ENCODE data around the gene CEP131.

The CEP131 gene

GRCh38 chr17:81165246-81166032 lies 57.3 kb downstream of the CEP131 start, which contains the start of gene PVALEF:
PVALEF (plus strand) TSS chr17:81165507; CDS start chr17:81181227, 15,720 bp downstream.
- no peaks in the 10 kb centered on the region for H3K36me3 Mint-ChIP-seq
- H3K4me3 Mint-ChIP-seq, result peak within 1 kb of the TSS; percentile 59
- no peaks in the 10 kb centered on the region for H3K9me3 Mint-ChIP-seq
- peaks cover 15% of the 10 kb centered on the region for H3K4me1 Mint-ChIP-seq
- no peak within 1 kb of the TSS for H3K27ac Mint-ChIP-seq
- peaks cover 1% of the 10 kb centered on the region for H3K27me3 Mint-ChIP-seq

DNA sequence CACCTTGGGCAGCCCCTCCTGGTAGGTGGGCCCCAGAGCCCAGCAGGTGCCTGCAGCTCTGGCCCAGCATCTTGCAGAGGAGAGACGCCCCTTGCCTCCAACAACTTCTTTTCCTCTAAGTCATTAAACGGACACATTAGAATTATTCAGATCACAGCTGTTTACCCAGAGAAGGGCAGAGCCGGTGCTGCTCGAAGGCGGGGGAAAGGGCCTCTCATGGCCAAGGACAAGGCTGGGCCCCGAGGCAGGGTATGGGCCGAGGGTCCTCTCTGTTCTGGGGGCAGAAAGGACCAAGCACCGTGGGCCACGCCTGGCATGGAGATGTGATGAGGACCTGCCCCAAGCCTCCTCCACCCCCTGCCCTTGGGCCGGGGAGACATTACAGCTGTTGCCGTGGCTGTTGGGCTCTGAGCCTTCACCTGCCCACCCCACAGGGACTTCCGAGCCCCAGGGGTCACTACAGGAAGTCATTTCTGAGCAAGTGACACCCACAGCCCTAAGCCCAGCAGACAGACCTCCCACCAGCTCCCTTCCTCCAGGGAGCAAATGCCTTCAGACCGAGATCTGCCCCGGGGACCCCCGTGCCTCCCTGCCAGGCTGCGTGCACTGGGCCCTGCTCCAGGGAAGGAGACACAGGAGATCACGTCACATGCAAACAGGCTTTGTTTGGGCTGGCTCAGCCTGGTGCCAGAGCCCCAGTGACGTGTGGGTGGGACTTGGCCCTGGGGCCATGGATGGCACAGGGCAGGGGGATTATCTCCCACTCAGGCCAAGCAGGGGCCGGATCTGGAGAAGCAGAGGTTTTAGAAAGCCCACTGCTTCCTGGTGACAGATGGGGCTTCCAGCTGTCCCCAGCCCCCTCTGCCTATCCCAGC lies 58.2 kb downstream of the CEP131 start:
- Mint-ChIP-seq H3K4me1 (peaks cover 15% of the 10 kb centered on the region), H3K4me3 (peak overlapping the region; percentile 59), H3K27ac (no peak overlapping the region)

DNA sequence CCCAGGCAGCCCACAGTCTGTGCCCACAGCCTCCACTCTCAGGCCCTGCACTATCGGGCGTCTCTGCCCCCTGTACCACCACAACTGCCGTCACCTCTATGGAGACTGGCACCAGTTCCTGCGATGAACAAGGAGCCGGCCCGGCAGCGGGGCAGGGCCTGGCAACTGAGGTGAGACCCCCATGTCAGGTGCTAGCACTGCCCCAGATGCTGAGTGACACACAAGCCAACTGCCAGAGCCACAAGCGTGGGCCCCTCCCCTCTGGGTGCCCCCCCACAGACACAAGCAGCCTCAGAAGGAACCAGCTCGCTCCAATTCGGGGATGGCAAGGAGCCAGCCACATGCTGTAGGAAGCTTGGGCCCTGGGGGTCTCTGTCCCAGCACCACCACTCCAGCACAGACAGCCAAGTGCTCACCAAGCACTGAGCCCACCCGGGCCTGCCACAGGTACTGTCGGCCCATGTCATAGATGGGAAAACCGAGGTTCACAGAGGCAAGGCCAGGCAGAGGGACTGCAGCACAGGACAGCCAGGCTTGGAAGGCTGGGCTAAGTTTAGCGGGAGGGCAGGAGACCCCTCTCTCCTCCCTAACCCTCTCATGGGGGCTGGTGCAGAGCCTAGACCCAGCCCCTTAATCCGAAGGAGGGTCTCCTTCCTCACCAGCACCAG lies 58.9 kb downstream of the CEP131 start:
- no peaks in the 10 kb centered on the region for H3K36me3 Mint-ChIP-seq
- no peak overlapping the region for H3K4me3 Mint-ChIP-seq
- H3K9me3 Mint-ChIP-seq, result no peaks in the 10 kb centered on the region
- no peak overlapping the region for H3K27ac Mint-ChIP-seq
- H3K27me3 Mint-ChIP-seq, result peaks cover 1% of the 10 kb centered on the region
- H3K4me1 Mint-ChIP-seq, result peaks cover 15% of the 10 kb centered on the region

More for the DNA sequence above, 58.2 kb downstream of the CEP131 start:
- Mint-ChIP-seq H3K27me3 (peaks cover 1% of the 10 kb centered on the region), H3K9me3 (no peaks in the 10 kb centered on the region), H3K36me3 (no peaks in the 10 kb centered on the region)

DNA sequence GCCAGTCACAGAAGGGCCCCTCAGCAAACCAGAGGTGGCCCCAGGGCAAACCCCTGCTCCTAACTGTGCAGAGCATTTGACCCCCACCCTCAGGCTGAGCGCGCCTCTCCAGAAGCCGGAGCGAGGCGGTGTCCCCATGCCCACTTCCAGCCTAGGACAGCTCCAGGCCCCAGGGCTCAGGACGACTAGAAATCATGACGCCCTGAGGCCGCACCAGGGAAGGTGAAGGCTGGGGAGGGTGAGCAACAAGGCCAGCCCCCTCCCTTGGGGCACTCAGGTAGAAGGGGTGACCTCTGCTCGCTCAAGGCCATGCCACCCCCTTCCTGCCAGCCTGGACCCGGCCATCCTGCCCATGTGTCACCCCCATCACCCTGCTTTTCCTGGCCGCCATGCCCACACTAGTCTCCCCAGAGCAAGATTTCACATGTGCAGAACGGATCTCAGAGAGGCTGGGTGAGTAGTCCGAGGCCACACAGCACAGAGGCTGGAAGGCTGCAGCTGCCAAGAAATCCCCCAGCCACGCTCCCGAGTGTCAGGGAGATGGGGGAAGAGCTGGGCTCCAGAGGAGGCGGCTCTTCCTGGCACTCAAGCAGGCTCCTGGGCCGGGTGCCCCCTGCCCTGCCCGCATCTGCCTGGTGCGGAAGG lies 59.6 kb downstream of the CEP131 start:
- no peaks in the 10 kb centered on the region for H3K36me3 Mint-ChIP-seq
- peaks cover 15% of the 10 kb centered on the region for H3K4me1 Mint-ChIP-seq
- H3K9me3 Mint-ChIP-seq, result no peaks in the 10 kb centered on the region
- H3K27ac Mint-ChIP-seq, result no peak overlapping the region
- H3K27me3 Mint-ChIP-seq, result peaks cover 1% of the 10 kb centered on the region
- H3K4me3 Mint-ChIP-seq, result no peak overlapping the region

GRCh38 chr17:81162491-81162890 lies 60.3 kb downstream of the CEP131 start:
- peaks cover 15% of the 10 kb centered on the region for H3K4me1 Mint-ChIP-seq
- no peak overlapping the region for H3K27ac Mint-ChIP-seq
- no peaks in the 10 kb centered on the region for H3K9me3 Mint-ChIP-seq
- peaks cover 1% of the 10 kb centered on the region for H3K27me3 Mint-ChIP-seq
- H3K36me3 Mint-ChIP-seq, result no peaks in the 10 kb centered on the region
- H3K4me3 Mint-ChIP-seq, result no peak overlapping the region

GRCh38 chr17:81161972-81162371 lies 60.8 kb downstream of the CEP131 start:
- Mint-ChIP-seq H3K4me1 (peaks cover 11% of the 10 kb centered on the region), H3K4me3 (no peak overlapping the region), H3K27me3 (no peaks in the 10 kb centered on the region), H3K9me3 (no peaks in the 10 kb centered on the region), H3K36me3 (no peaks in the 10 kb centered on the region), H3K27ac (no peak overlapping the region)

GRCh38 chr17:81161536-81161935 lies 61.2 kb downstream of the CEP131 start:
- no peaks in the 10 kb centered on the region for H3K36me3 Mint-ChIP-seq
- H3K27ac Mint-ChIP-seq, result peak overlapping the region; percentile 77
- no peaks in the 10 kb centered on the region for H3K9me3 Mint-ChIP-seq
- H3K27me3 Mint-ChIP-seq, result no peaks in the 10 kb centered on the region
- H3K4me3 Mint-ChIP-seq, result no peak overlapping the region
- peaks cover 11% of the 10 kb centered on the region for H3K4me1 Mint-ChIP-seq

DNA sequence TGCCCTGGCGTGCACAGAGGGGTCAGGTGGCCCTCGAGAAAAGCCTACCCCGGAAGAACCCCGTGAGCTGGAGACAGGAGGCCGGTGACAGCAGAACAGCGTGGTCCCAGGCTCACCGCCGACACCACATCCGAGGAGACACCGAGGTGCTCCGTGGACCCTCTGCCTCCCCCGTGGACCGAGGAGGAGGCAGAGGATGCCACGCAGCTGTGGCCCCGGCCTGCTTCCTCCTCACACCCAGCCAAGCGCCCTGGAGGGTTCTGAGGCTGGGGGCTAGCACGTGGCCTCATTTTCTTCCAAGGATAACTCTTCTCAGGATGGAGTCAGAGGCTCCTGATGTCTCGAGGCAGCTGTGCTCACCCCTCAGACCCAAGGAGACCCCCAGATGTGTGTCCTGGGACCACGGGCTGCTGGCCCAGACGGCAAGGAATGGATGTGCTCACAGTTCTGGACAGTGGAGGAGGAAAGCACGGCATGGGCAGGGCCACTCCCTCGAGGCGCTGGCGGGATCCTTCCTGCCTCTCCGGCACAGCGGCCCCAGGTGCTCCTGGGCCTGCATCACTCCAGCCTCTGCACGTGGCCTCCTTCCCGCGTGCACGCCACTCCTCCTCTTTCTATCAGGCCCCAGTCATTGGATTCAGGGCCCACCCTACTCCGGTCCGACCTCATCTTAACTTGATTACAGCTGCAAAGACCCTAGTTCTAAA lies 61.9 kb downstream of the CEP131 start:
- H3K27me3 Mint-ChIP-seq, result no peaks in the 10 kb centered on the region
- peak overlapping the region; percentile 77 for H3K27ac Mint-ChIP-seq
- H3K4me3 Mint-ChIP-seq, result peak overlapping the region; percentile 74
- no peaks in the 10 kb centered on the region for H3K36me3 Mint-ChIP-seq
- H3K4me1 Mint-ChIP-seq, result peaks cover 11% of the 10 kb centered on the region
- no peaks in the 10 kb centered on the region for H3K9me3 Mint-ChIP-seq

GRCh38 chr17:81160306-81160705 lies 62.5 kb downstream of the CEP131 start:
- Mint-ChIP-seq H3K9me3 (no peaks in the 10 kb centered on the region), H3K36me3 (no peaks in the 10 kb centered on the region), H3K4me3 (peak overlapping the region; percentile 74), H3K4me1 (peaks cover 11% of the 10 kb centered on the region), H3K27me3 (no peaks in the 10 kb centered on the region), H3K27ac (no peak overlapping the region)

GRCh38 chr17:81159611-81160265 lies 63.0 kb downstream of the CEP131 start:
- Mint-ChIP-seq H3K9me3 (no peaks in the 10 kb centered on the region), H3K4me3 (no peak overlapping the region), H3K36me3 (no peaks in the 10 kb centered on the region), H3K4me1 (peaks cover 11% of the 10 kb centered on the region), H3K27ac (no peak overlapping the region), H3K27me3 (no peaks in the 10 kb centered on the region)

- Mint-ChIP-seq H3K9me3 (no peaks in the 10 kb centered on the region), H3K27me3 (no peaks in the 10 kb centered on the region), H3K27ac (no peak overlapping the region), H3K36me3 (no peaks in the 10 kb centered on the region), H3K4me1 (peaks cover 7% of the 10 kb centered on the region), H3K4me3 (no peak overlapping the region)
Measured at GRCh38 chr17:81158688-81159590, 63.8 kb downstream of the CEP131 start.

DNA sequence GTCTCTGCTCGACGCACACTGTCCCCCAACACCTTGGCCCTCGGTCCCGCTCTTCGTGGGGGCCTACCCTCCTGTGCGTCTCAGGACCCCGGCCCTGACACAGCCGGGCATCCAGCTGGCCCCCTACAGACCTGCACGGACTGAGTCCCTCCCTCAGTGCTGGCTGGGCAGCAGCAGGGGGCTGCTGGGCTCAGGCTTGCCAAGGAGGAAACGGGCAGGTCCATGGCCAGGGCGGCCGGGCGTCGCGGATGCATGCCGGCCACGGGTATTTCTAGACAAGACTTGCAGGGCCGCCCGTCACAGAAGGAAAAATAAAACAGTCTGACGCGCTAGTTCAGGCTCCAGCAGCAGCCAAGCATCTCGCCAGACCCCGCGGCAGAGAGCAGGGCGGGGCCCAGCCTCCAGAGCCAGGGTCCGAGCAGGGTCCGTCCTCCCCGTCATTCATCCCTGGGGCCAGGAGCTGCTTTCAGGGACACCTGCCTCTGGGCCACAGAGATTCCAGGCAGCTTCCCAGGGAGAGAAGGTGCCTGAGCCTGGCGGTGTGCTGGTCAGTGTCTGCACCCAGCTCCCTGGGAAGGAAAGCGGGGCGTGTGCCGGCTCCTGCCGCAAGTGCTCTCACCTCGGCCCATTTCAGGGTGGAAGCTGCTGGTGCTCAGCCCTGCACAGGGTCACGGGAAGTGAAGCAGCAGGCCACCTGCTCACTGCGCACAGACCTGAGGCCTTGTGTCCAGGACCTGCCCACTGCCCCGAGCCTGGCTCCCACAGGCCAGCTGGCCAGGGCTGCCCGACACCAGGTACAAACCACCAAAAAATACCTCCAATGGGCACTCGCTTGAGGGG lies 64.7 kb downstream of the CEP131 start:
- Mint-ChIP-seq H3K36me3 (no peaks in the 10 kb centered on the region), H3K9me3 (no peaks in the 10 kb centered on the region), H3K27ac (no peak overlapping the region), H3K4me3 (no peak overlapping the region), H3K27me3 (no peaks in the 10 kb centered on the region), H3K4me1 (peaks cover 7% of the 10 kb centered on the region)
